Osteocyte (in vitro differentiated cells): ENCODE data around the gene ZNF135. TPM values are rescaled to one million over a fixed set of nuclear protein-coding genes. Genes with fewer than 3 reads are reported as not detected.

Source experiments
- DNase-seq: peaks from one replicate; pipeline ENCODE4 v3.0.0; 2021; ENCODE audit warnings: mixed read lengths; ENCODE audit not compliant: unreplicated experiment; ENCODE audit errors: extremely low spot score
- H3K27ac Mint-ChIP-seq: one replicate; pipeline ENCODE4 v1.8.0; 2021; ENCODE audit warnings: mild to moderate bottlenecking, mixed read lengths; ENCODE audit not compliant: unreplicated experiment
- H3K27me3 Mint-ChIP-seq: one replicate; pipeline ENCODE4 v1.8.0; 2021; ENCODE audit warnings: mixed read lengths; ENCODE audit not compliant: unreplicated experiment
- H3K36me3 Mint-ChIP-seq: one replicate; pipeline ENCODE4 v1.8.0; 2021; ENCODE audit warnings: mixed read lengths; ENCODE audit not compliant: unreplicated experiment
- H3K4me1 Mint-ChIP-seq: one replicate; pipeline ENCODE4 v1.8.0; 2021; ENCODE audit warnings: mixed read lengths; ENCODE audit not compliant: unreplicated experiment
- H3K4me3 Mint-ChIP-seq: one replicate; pipeline ENCODE4 v1.8.0; 2021; ENCODE audit warnings: mild to moderate bottlenecking, moderate library complexity, mixed read lengths; ENCODE audit not compliant: unreplicated experiment
- H3K9me3 Mint-ChIP-seq: one replicate; pipeline ENCODE4 v1.8.0; 2021; ENCODE audit warnings: mixed read lengths; ENCODE audit not compliant: unreplicated experiment
- CTCF ChIP-seq: fragments of 200-600 bp; sonication (generic); IDR thresholded peaks from 2 replicates; pipeline ENCODE4 v1.5.0; 2021; ENCODE audit warnings: antibody characterized with exemption, mild to moderate bottlenecking, moderate library complexity
- total RNA-seq: library from RNA; stranded (reverse); gene quantifications from 2 replicates; pipeline ENCODE4 v1.2.1, GENCODE V29; 2021

ZNF135 gene
- total RNA-seq, 1 donor from 2014 or later: 5.9 TPM

- TF ChIP-seq CTCF: no peak
- no peak for DNase-seq
- Mint-ChIP-seq H3K9me3 (peaks cover 24% of the 10 kb centered on the region), H3K36me3 (peaks cover 11% of the 10 kb centered on the region), H3K27me3 (no peaks in the 10 kb centered on the region), H3K27ac (no peak overlapping the region), H3K4me3 (no peak overlapping the region), H3K4me1 (peaks cover 7% of the 10 kb centered on the region)
These were observed 2.8 kb upstream of the ZNF135 start for GRCh38 chr19:58056261-58056660.

GRCh38 chr19:58056861-58057260 is 2.2 kb upstream of the ZNF135 start:
- Mint-ChIP-seq H3K4me3 (no peak overlapping the region), H3K9me3 (peaks cover 27% of the 10 kb centered on the region), H3K4me1 (peaks cover 7% of the 10 kb centered on the region), H3K27me3 (no peaks in the 10 kb centered on the region), H3K36me3 (peaks cover 14% of the 10 kb centered on the region), H3K27ac (no peak overlapping the region)
- DNase-seq: no peak
- TF ChIP-seq CTCF: no peak

GRCh38 chr19:58058467-58058866 is 615 bp upstream of the ZNF135 start:
- Mint-ChIP-seq H3K27ac (peak overlapping the region; percentile 91), H3K36me3 (peaks cover 16% of the 10 kb centered on the region), H3K4me1 (peaks cover 7% of the 10 kb centered on the region), H3K27me3 (no peaks in the 10 kb centered on the region), H3K9me3 (peaks cover 27% of the 10 kb centered on the region), H3K4me3 (peak overlapping the region; percentile 78)
- TF ChIP-seq CTCF: no peak
- no peak for DNase-seq

GRCh38 chr19:58059671-58060078 is 593 bp downstream of the ZNF135 start:
- H3K27ac Mint-ChIP-seq: peak overlapping the region; percentile 91
- peaks cover 27% of the 10 kb centered on the region for H3K9me3 Mint-ChIP-seq
- no peaks in the 10 kb centered on the region for H3K27me3 Mint-ChIP-seq
- peaks cover 16% of the 10 kb centered on the region for H3K36me3 Mint-ChIP-seq
- H3K4me3 Mint-ChIP-seq: peak overlapping the region; percentile 78
- DNase-seq: no peak
- H3K4me1 Mint-ChIP-seq: peaks cover 7% of the 10 kb centered on the region
- TF ChIP-seq CTCF: no peak

GRCh38 chr19:58060231-58060630 is 1.1 kb downstream of the ZNF135 start:
- Mint-ChIP-seq H3K27me3 (no peaks in the 10 kb centered on the region), H3K4me3 (peak overlapping the region; percentile 60), H3K4me1 (peaks cover 7% of the 10 kb centered on the region), H3K36me3 (peaks cover 15% of the 10 kb centered on the region), H3K9me3 (peaks cover 26% of the 10 kb centered on the region), H3K27ac (no peak overlapping the region)
- TF ChIP-seq CTCF: no peak
- no peak for DNase-seq
